ENCODE results near the gene UNK. TPM values are rescaled to one million over a fixed set of nuclear protein-coding genes. Genes with fewer than 3 reads are reported as not detected.

Gene UNK
- total and polyA plus RNA-seq, 2 donors (not counting 3 experiments of a cell fraction or from before 2014, with no cell fraction given) = 18.0 to 23.2 TPM

GRCh38 chr17:75829747-75830146 is 45.1 kb downstream of the UNK start:
- Histone ChIP-seq H3K36me3 (ENCODE audit: control insufficient read depth in 2 of 2, extremely low read depth in 1 of 2, insufficient read depth in 2 of 2, low read length in 2 of 2) (no peaks in the 10 kb centered on the region), H3K9ac (replicated peaks; ENCODE audit: extremely low read depth, insufficient read depth, low read length) (no peak overlapping the region), H3K27ac (ENCODE audit: insufficient read depth, low read depth, low read length) (no peak overlapping the region), H3K4me2 (ENCODE audit: insufficient read depth, low read length) (no peak overlapping the region), H3K79me2 (ENCODE audit: control insufficient read depth, insufficient read depth, low read length) (no peaks in the 10 kb centered on the region), H2AFZ (ENCODE audit: low read depth, low read length) (no peak overlapping the region), H3K9me1 (replicated peaks; ENCODE audit: control insufficient read depth, extremely low read depth, insufficient read depth, low read length) (no peaks in the 10 kb centered on the region), H3K27me3 (ENCODE audit: control insufficient read depth in 2 of 2, insufficient read depth in 2 of 2, low read length in 2 of 2) (no peaks in the 10 kb centered on the region), H3K4me3 (replicated peaks in 1 of 3; ENCODE audit: insufficient read depth in 1 of 3, low read depth in 1 of 3, low read length in 3 of 3) (no peak overlapping the region), H4K20me1 (replicated peaks; ENCODE audit: control insufficient read depth, extremely low read depth, insufficient read depth, low read length) (no peaks in the 10 kb centered on the region), H3K4me1 (ENCODE audit: control insufficient read depth, extremely low read depth, insufficient read depth, low read length) (peaks cover 7% of the 10 kb centered on the region), H3K9me3 (replicated peaks; ENCODE audit: control insufficient read depth, insufficient read depth, low read length) (no peaks in the 10 kb centered on the region)
- dilution Hi-C loops (cut with MboI; ENCODE audit: extremely low pct_ligation_motif_present, low sequenced_read_pairs) = no loop called here
- FAIRE-seq = no peak
- ChIA-PET POLR2A (interaction anchor here (1.1 to 1.9 kb wide), 3 partner anchors 50 to 65 kb away, joined by 3 to 11 read pairs (median 4); partner anchors contain the start of gene GALK1), CTCF (interaction anchor here (0.7 to 6.3 kb wide), 35 partner anchors 8 to 82 kb away, joined by 3 to 73 read pairs (median 6); partner anchors contain the start of genes GALK1, TRIM47, TRIM65 and UNC13D)
- DNase-seq (ENCODE audit: low read depth, low spot score) = no peak
- TF ChIP-seq MAX (IDR thresholded peaks at IDR 0.05; ENCODE audit: insufficient read depth, insufficient read length) = no peak
- intact Hi-C loops (cut with micrococcal nuclease) = no loop called here
- no TSS peak for BruUV-seq (replicated peaks)

GRCh38 chr17:75830164-75831031 is 45.8 kb downstream of the UNK start:
- ChIA-PET CTCF (interaction anchor here (0.7 to 6.3 kb wide), 36 partner anchors 9 to 82 kb away, joined by 3 to 73 read pairs (median 6); partner anchors contain the start of genes GALK1, TRIM47, TRIM65 and UNC13D), POLR2A (interaction anchor here (1.1 to 1.9 kb wide), 3 partner anchors 50 to 65 kb away, joined by 3 to 11 read pairs (median 4); partner anchors contain the start of gene GALK1)
- Histone ChIP-seq H3K9ac (replicated peaks; ENCODE audit: extremely low read depth, insufficient read depth, low read length) (no peak overlapping the region), H4K20me1 (replicated peaks; ENCODE audit: control insufficient read depth, extremely low read depth, insufficient read depth, low read length) (no peaks in the 10 kb centered on the region), H3K4me3 (replicated peaks in 1 of 3; ENCODE audit: insufficient read depth in 1 of 3, low read depth in 1 of 3, low read length in 3 of 3) (no peak overlapping the region), H3K36me3 (ENCODE audit: control insufficient read depth in 2 of 2, extremely low read depth in 1 of 2, insufficient read depth in 2 of 2, low read length in 2 of 2) (no peaks in the 10 kb centered on the region), H3K27me3 (ENCODE audit: control insufficient read depth in 2 of 2, insufficient read depth in 2 of 2, low read length in 2 of 2) (no peaks in the 10 kb centered on the region), H2AFZ (ENCODE audit: low read depth, low read length) (no peak overlapping the region), H3K27ac (ENCODE audit: insufficient read depth, low read depth, low read length) (no peak overlapping the region), H3K9me3 (replicated peaks; ENCODE audit: control insufficient read depth, insufficient read depth, low read length) (no peaks in the 10 kb centered on the region), H3K4me2 (ENCODE audit: insufficient read depth, low read length) (no peak overlapping the region), H3K9me1 (replicated peaks; ENCODE audit: control insufficient read depth, extremely low read depth, insufficient read depth, low read length) (no peaks in the 10 kb centered on the region), H3K79me2 (ENCODE audit: control insufficient read depth, insufficient read depth, low read length) (no peaks in the 10 kb centered on the region), H3K4me1 (ENCODE audit: control insufficient read depth, extremely low read depth, insufficient read depth, low read length) (peaks cover 7% of the 10 kb centered on the region)
- DNase-seq (ENCODE audit: low read depth, low spot score) = no peak
- dilution Hi-C loops (cut with MboI; ENCODE audit: extremely low pct_ligation_motif_present, low sequenced_read_pairs) (no loop called here), intact Hi-C loops (cut with micrococcal nuclease) (no loop called here)
- no TSS peak for BruUV-seq (replicated peaks)
- no peak for FAIRE-seq
- TF ChIP-seq FOS (IDR thresholded peaks at IDR 0.05; ENCODE audit: borderline replicate concordance, insufficient read depth, low read length) = no peak
- peak; percentile 56 to 80 for TF ChIP-seq CTCF (IDR thresholded peaks at IDR 0.05; ENCODE audit: extremely low read depth in 1 of 2, insufficient read depth in 1 of 2, low read depth in 1 of 2, low read length in 2 of 2)
